OCI-LY3 (cell line): ENCODE data around the gene ZNF562.
A peak's percentile ranks its signal among the peaks of the same experiment; 100 is the strongest.

Experiments
- H2AFZ ChIP-seq: fragments of 200-600, 300-600 bp; shearing (Covaris generic); 2 replicates; pipeline ENCODE4 v1.6.0; 2014; ENCODE audit warnings: antibody characterized with exemption, low read depth, low read length
- H3K27ac ChIP-seq: fragments of 200-600, 300-600 bp; sonication (generic); 2 replicates; pipeline ENCODE4 v1.5.1; 2014; ENCODE audit warnings: mild to moderate bottlenecking, low read length, moderate library complexity, mixed read lengths
- H3K27me3 ChIP-seq: fragments of 200-600, 300-600 bp; sonication (generic); 2 replicates; pipeline ENCODE4 v1.6.1; 2014; ENCODE audit warnings: low read depth, low read length, mixed read lengths
- H3K36me3 ChIP-seq: fragments of 200-600, 300-600 bp; sonication (generic); replicated peaks from 2 replicates; pipeline ENCODE3; 2014; ENCODE audit warnings: low read depth, low read length, mixed read lengths
- H3K4me1 ChIP-seq: fragments of 300-600, 200-600 bp; sonication (generic); 2 replicates; pipeline ENCODE4 v1.6.1; 2014; ENCODE audit warnings: low read length, mixed read lengths
- H3K4me2 ChIP-seq: fragments of 200-600, 300-600 bp; sonication (generic); 2 replicates; pipeline ENCODE4 v1.6.1; 2014; ENCODE audit warnings: low read length, mixed read lengths
- H3K4me3 ChIP-seq: fragments of 300-600, 200-600 bp; sonication (generic); 2 replicates; pipeline ENCODE4 v1.5.1; 2014; ENCODE audit warnings: antibody characterized with exemption, mild to moderate bottlenecking, low read length, moderate library complexity
- H3K79me2 ChIP-seq: fragments of 300-600, 200-600 bp; shearing (Covaris generic); 2 replicates; pipeline ENCODE4 v1.6.1; 2014; ENCODE audit warnings: mild to moderate bottlenecking, low read length, mixed read lengths
- H3K9ac ChIP-seq: fragments of 300-600, 200-600 bp; shearing (Covaris generic); 2 replicates; pipeline ENCODE4 v1.6.0; 2014; ENCODE audit warnings: mild to moderate bottlenecking, low read length, moderate library complexity
- H3K9me3 ChIP-seq: fragments of 200-600, 300-600 bp; shearing (Covaris generic); 2 replicates; pipeline ENCODE4 v1.6.1; 2014; ENCODE audit warnings: low read length, mixed read lengths; ENCODE audit not compliant: insufficient read depth
- H4K20me1 ChIP-seq: fragments of 200-600, 300-600 bp; sonication (generic); 2 replicates; pipeline ENCODE4 v1.6.1; 2016; ENCODE audit warnings: low read length, mixed read lengths; ENCODE audit not compliant: insufficient read depth
- CTCF ChIP-seq: fragments of 200-600, 300-600 bp; sonication (generic); IDR thresholded peaks from 2 replicates; pipeline ENCODE4 v1.5.1; 2014; ENCODE audit warnings: antibody characterized with exemption, low read length, low read depth
- EZH2phosphoT487 ChIP-seq: fragments of 200-600 bp; shearing (Covaris generic); IDR thresholded peaks from 2 replicates; pipeline ENCODE4 v1.6.1; 2018; ENCODE audit warnings: antibody characterized with exemption, mixed run types, low read depth

The ZNF562 gene

DNA sequence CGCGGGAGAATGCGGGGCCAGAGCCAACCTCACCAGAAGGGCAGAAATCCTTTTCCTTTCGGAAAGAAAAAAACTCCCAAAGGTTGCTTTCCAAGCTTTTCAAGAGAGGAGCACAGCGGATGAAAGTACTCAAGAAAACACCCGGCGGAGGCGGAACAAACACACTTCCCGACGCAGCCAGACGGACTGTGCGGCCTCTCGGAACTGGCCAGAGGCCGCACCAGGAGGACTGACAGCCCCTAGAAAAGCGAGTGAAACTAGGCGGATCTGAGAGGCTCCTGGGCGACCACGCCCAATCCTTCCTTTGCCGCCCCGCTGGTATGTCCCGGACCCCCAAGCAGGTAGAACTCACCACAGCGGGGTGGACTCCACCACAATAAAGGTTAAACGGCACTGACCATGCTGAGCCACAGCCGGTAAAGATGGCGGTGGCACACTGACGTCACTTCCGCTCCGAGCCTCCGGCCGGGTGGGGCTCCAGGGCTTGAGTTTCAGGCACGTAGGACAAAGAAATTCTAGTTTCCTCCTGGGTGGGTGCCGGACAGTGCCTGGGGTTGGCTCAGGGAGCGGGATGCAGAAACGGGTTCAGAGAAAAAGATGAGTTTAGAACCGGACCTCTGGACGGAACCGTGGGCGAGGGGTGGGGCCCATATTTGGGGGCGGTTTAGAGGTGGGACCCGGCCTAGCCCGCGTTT is at the start of gene ZNF562:
TSS of gene ZNF562 (minus strand) at position 438 of the 695 bp plus-strand sequence. CDS start 14,356 bp downstream, outside the sequence.
- peak within 1 kb of the TSS; percentile 95 for H3K4me3 ChIP-seq
- H3K27ac ChIP-seq = peak within 1 kb of the TSS; percentile 71
- peak within 1 kb of the TSS; percentile 83 for H3K9ac ChIP-seq
- H3K79me2 ChIP-seq = peaks cover 51% of the 10 kb centered on the region
- H3K36me3 ChIP-seq = peaks cover 46% of the 10 kb centered on the region
- H4K20me1 ChIP-seq = no peaks in the 10 kb centered on the region
- no peaks in the 10 kb centered on the region for H3K27me3 ChIP-seq
- peak within 1 kb of the TSS; percentile 59 for H3K4me2 ChIP-seq
- peaks cover 31% of the 10 kb centered on the region for H3K9me3 ChIP-seq
- H3K4me1 ChIP-seq = peaks cover 10% of the 10 kb centered on the region
- TF ChIP-seq EZH2phosphoT487 (no peak), CTCF (no peak)
- H2AFZ ChIP-seq = peak within 1 kb of the TSS; percentile 73

DNA sequence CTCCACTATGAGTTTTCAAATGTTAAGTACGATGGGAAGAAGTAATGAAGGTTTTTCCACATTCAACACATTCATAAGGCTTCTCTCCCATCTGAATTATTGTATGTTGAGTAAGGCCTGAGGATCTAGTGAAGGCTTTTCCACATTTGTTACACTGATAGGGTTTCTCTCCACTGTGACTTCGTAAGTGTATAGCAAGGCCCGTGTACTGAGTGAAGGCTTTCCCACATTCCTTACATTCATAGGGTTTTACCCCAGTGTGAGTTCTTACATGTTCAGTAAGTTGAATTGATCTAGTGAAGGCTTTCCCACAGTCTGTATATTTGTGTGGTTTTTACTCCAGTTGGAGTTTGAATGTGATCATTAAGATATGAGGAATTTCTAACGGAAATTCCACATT is 49.3 kb upstream of the ZNF562 start:
- Histone ChIP-seq H3K36me3 (no peaks in the 10 kb centered on the region), H3K27me3 (no peaks in the 10 kb centered on the region), H3K9me3 (no peaks in the 10 kb centered on the region), H3K4me3 (no peak overlapping the region), H2AFZ (no peak overlapping the region), H3K9ac (no peak overlapping the region), H3K4me2 (no peak overlapping the region), H3K79me2 (no peaks in the 10 kb centered on the region), H3K27ac (no peak overlapping the region), H3K4me1 (peaks cover 10% of the 10 kb centered on the region), H4K20me1 (no peaks in the 10 kb centered on the region)
- TF ChIP-seq EZH2phosphoT487 (no peak), CTCF (no peak)

DNA sequence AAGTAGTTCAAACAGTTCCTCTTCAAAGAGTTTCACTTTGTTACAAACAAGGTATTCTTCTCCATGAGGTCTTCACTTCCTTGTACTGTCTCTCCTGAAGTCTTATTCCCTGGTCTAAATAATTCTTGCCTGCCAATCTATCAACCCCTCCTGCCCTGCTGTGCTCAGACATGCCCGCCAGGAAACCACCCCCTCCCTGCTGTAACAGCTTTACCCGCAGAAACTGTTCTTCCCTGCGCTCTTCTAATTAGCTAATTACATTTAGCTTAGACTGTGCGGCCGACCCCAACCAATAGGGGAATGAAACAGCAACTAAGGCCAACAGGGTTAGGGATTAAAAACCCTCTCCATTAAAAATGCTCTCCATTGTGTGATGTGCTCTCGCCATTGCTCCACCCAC is 47.0 kb upstream of the ZNF562 start:
- H3K9ac ChIP-seq = peak overlapping the region; percentile 39; the same call in 1 of the 2 replicates
- TF ChIP-seq EZH2phosphoT487 (no peak), CTCF (no peak)
- H3K27ac ChIP-seq = no peak overlapping the region

GRCh38 chr19:9720541-9720940 is 45.6 kb upstream of the ZNF562 start:
- H4K20me1 ChIP-seq = no peaks in the 10 kb centered on the region
- no peak overlapping the region for H3K4me3 ChIP-seq
- no peak overlapping the region for H2AFZ ChIP-seq
- no peak overlapping the region for H3K9ac ChIP-seq
- H3K79me2 ChIP-seq = no peaks in the 10 kb centered on the region
- H3K36me3 ChIP-seq = no peaks in the 10 kb centered on the region
- no peak overlapping the region for H3K27ac ChIP-seq
- no peak overlapping the region for H3K4me2 ChIP-seq
- TF ChIP-seq CTCF (no peak), EZH2phosphoT487 (no peak)
- no peaks in the 10 kb centered on the region for H3K27me3 ChIP-seq
- H3K4me1 ChIP-seq = peaks cover 10% of the 10 kb centered on the region
- H3K9me3 ChIP-seq = no peaks in the 10 kb centered on the region

More for the DNA sequence above, 47.0 kb upstream of the ZNF562 start:
- Histone ChIP-seq H2AFZ (peak overlapping the region; percentile 98), H3K9me3 (no peaks in the 10 kb centered on the region), H4K20me1 (no peaks in the 10 kb centered on the region), H3K4me3 (peak overlapping the region; percentile 58), H3K27me3 (no peaks in the 10 kb centered on the region), H3K79me2 (no peaks in the 10 kb centered on the region), H3K36me3 (no peaks in the 10 kb centered on the region), H3K4me1 (peaks cover 10% of the 10 kb centered on the region), H3K4me2 (peak overlapping the region; percentile 67)
